ENCODE measurements around the gene SNRPF. TPM values are rescaled to one million over a fixed set of nuclear protein-coding genes. Genes with fewer than 3 reads are reported as not detected.
A peak's percentile ranks its signal among the peaks of the same experiment; 100 is the strongest.
"Not testable (repeated sequence)": the region's sequence is repeated elsewhere in the genome, so short reads cannot be mapped to it uniquely, and the experiment has no call there.

The SNRPF gene
- polyA plus RNA-seq: 10 to 100 TPM; 18.9 to 61.9 (median 31.9) TPM
- long read RNA-seq, donor 1, transcript SNRPF-201 (4 exons, 1,389 nt): major isoform, 173 of 198 reads
- long read RNA-seq, donor 1, transcript SNRPF-203 (2 exons, 787 nt): minor isoform, 8 of 198 reads
- long read RNA-seq, donor 1, partial matches to known transcripts: 15 of 198 reads
- long read RNA-seq, donor 1, other reads (novel, unspliced or antisense): 0 of 198 reads
- long read RNA-seq, donor 2, transcript SNRPF-201 (4 exons, 1,389 nt): major isoform, 41 of 42 reads
- long read RNA-seq, donor 2, partial matches to known transcripts: 0 of 42 reads
- long read RNA-seq, donor 2, other reads (novel, unspliced or antisense): 0 of 42 reads
- long read RNA-seq, donor 3, transcript SNRPF-201 (4 exons, 1,389 nt): major isoform, 71 of 87 reads
- long read RNA-seq, donor 3, partial matches to known transcripts: 14 of 87 reads
- long read RNA-seq, donor 3, other reads (novel, unspliced or antisense): 0 of 87 reads
- long read RNA-seq, donor 4, partial matches to known transcripts: 0 of 4 reads
- long read RNA-seq, donor 4, other reads (novel, unspliced or antisense): 0 of 4 reads
- long read RNA-seq, donor 5, transcript SNRPF-201 (4 exons, 1,389 nt): major isoform, 26 of 41 reads
- long read RNA-seq, donor 5, partial matches to known transcripts: 13 of 41 reads
- long read RNA-seq, donor 5, other reads (novel, unspliced or antisense): 0 of 41 reads
- long read RNA-seq, donor 6, transcript SNRPF-201 (4 exons, 1,389 nt): major isoform, 70 of 72 reads
- long read RNA-seq, donor 6, partial matches to known transcripts: 0 of 72 reads
- long read RNA-seq, donor 6, other reads (novel, unspliced or antisense): 0 of 72 reads
- long read RNA-seq, donor 7: 0 reads
- long read RNA-seq, donor 8, transcript SNRPF-201 (4 exons, 1,389 nt): major isoform, 18 of 18 reads
- long read RNA-seq, donor 8, partial matches to known transcripts: 0 of 18 reads
- long read RNA-seq, donor 8, other reads (novel, unspliced or antisense): 0 of 18 reads
- long read RNA-seq, donor 9, transcript SNRPF-201 (4 exons, 1,389 nt): major isoform, 13 of 15 reads
- long read RNA-seq, donor 9, partial matches to known transcripts: 0 of 15 reads
- long read RNA-seq, donor 9, other reads (novel, unspliced or antisense): 0 of 15 reads
- long read RNA-seq, donor 10, transcript SNRPF-201 (4 exons, 1,389 nt): major isoform, 98 of 109 reads
- long read RNA-seq, donor 10, partial matches to known transcripts: 7 of 109 reads
- long read RNA-seq, donor 10, other reads (novel, unspliced or antisense): 0 of 109 reads

DNA sequence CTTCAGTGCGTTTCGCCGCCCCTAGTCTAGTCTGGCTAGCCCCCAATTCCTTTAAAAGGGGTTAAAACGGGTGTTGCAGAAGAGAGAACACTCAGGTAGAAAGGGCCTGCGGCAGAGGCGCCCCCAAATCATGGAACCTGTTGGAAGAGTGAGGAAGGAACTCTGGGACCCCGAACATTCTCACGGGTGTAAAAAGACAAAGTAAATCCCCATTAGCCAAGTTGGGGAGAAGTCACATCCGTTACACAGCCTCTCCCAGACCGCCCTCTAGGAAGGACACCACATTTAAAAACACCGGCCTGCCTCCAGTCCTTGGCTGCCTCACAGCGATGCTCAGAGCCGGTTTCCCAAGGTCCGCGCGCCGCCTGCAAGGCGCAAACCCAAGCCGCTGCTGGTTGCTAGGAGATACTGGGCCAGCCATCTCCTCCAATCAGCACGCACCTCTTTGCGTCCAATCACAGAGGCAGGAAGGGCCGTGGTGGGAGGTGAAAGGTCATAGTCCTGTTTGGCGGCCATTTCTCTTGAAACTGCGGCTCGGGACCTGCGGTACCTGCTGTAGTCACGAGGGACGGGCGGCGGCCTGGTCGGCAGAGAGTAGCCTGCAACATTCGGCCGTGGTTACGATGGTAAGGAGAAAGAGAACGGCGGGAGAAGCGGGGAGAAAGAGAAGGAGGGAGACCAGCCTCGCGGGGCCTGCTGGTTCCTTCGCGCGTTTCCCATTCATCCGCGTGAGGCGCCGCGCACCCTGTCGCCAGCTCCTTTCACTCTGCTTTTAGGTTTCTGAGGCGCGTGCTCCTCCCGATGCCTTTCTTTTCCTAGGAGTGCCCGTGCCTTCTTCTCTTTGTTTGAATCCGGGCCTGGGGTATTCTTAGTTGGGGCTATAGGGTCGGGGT is at the start of gene SNRPF:
TSS of gene SNRPF (plus strand) at position 502 of the 893 bp plus-strand sequence. CDS start at position 624, 122 bp downstream.
- Histone ChIP-seq H3K4me3 (ENCODE audit: low read depth in 1 of 3, low read length in 3 of 3) (peak within 1 kb of the TSS; percentile 63 to 92 (median 69)), H3K27me3 (ENCODE audit: control insufficient read depth in 3 of 3, insufficient read depth in 3 of 3, low read length in 3 of 3) (peaks cover 0 to 13% (median 0%) of the 10 kb centered on the region in 3 donors), H3K4me1 (ENCODE audit: control insufficient read depth in 3 of 3, insufficient read depth in 2 of 3, low read depth in 1 of 3, low read length in 2 of 3) (peaks cover 0 to 11% (median 10%) of the 10 kb centered on the region in 3 donors), H3K36me3 (ENCODE audit: control insufficient read depth in 3 of 3, insufficient read depth in 2 of 3, low read depth in 1 of 3, low read length in 3 of 3) (peaks cover 0 to 7% (median 5%) of the 10 kb centered on the region in 3 donors), H3K9me3 (ENCODE audit: control insufficient read depth in 2 of 2, insufficient read depth in 1 of 2, low read depth in 1 of 2, low read length in 1 of 2) (peaks cover 0 to 5% of the 10 kb centered on the region in 2 donors), H3K27ac (ENCODE audit: low read depth in 1 of 3, low read length in 2 of 3) (peak within 1 kb of the TSS; percentile 60 to 86 (median 73))
- 1 to 2% (median 1%) methylated on average over 53 to 54 of the region's 54 CpGs for WGBS, 3 donors
- DNase-seq: peak; percentile 98 to 99
- FAIRE-seq: no peak

GRCh38 chr12:95809000-95809680 is 49.6 kb upstream of the SNRPF start:
- no peak for DNase-seq
- Histone ChIP-seq H3K27ac (ENCODE audit: low read depth in 1 of 3, low read length in 2 of 3) (no peak overlapping the region), H3K4me1 (ENCODE audit: control insufficient read depth in 3 of 3, insufficient read depth in 2 of 3, low read depth in 1 of 3, low read length in 2 of 3) (peaks cover 0 to 3% (median 0%) of the 10 kb centered on the region in 3 donors), H3K9me3 (ENCODE audit: control insufficient read depth in 2 of 2, insufficient read depth in 1 of 2, low read depth in 1 of 2, low read length in 1 of 2) (no peaks in the 10 kb centered on the region), H3K4me3 (ENCODE audit: low read depth in 1 of 3, low read length in 3 of 3) (no peak overlapping the region), H3K27me3 (ENCODE audit: control insufficient read depth in 3 of 3, insufficient read depth in 3 of 3, low read length in 3 of 3) (no peaks in the 10 kb centered on the region), H3K36me3 (ENCODE audit: control insufficient read depth in 3 of 3, insufficient read depth in 2 of 3, low read depth in 1 of 3, low read length in 3 of 3) (no peaks in the 10 kb centered on the region)
- 88 to 91% (median 91%) methylated on average over 7 of the region's 7 CpGs for WGBS, 3 donors
- FAIRE-seq: no peak

GRCh38 chr12:95810411-95810810 is 48.3 kb upstream of the SNRPF start:
- Histone ChIP-seq H3K27me3 (ENCODE audit: control insufficient read depth in 3 of 3, insufficient read depth in 3 of 3, low read length in 3 of 3) (no peaks in the 10 kb centered on the region), H3K36me3 (ENCODE audit: control insufficient read depth in 3 of 3, insufficient read depth in 2 of 3, low read depth in 1 of 3, low read length in 3 of 3) (no peaks in the 10 kb centered on the region), H3K4me3 (ENCODE audit: low read depth in 1 of 3, low read length in 3 of 3) (no peak overlapping the region), H3K9me3 (ENCODE audit: control insufficient read depth in 2 of 2, insufficient read depth in 1 of 2, low read depth in 1 of 2, low read length in 1 of 2) (no peaks in the 10 kb centered on the region), H3K4me1 (ENCODE audit: control insufficient read depth in 3 of 3, insufficient read depth in 2 of 3, low read depth in 1 of 3, low read length in 2 of 3) (no peaks in the 10 kb centered on the region), H3K27ac (ENCODE audit: low read depth in 1 of 3, low read length in 2 of 3) (no peak overlapping the region)
- DNase-seq (no peak), FAIRE-seq (no peak)
- WGBS, 3 donors: 72 to 86% (median 80%) methylated on average over 2 of the region's 2 CpGs

DNA sequence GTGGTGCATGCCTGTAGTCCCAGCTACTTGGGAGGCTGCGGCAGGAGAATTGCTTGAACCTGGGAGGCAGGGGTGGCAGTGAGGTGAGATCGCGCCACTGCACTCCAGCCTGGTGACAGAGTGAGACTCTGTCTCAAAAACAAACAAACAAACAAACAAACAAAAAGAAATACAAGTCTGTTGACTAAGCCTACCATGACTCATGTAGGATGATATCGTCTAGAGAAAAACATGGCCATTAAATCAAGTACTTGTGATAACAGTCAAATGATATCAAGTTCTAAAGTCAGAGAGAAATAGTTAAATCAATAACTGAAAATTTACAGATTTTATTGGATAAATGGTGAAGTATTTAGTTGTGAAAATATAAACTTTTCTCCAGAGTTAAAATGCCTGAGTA is 46.6 kb upstream of the SNRPF start:
- H3K27ac ChIP-seq (ENCODE audit: low read depth in 1 of 3, low read length in 2 of 3); H3K36me3 ChIP-seq (ENCODE audit: control insufficient read depth in 3 of 3, insufficient read depth in 2 of 3, low read depth in 1 of 3, low read length in 3 of 3); H3K27me3 ChIP-seq (ENCODE audit: control insufficient read depth in 3 of 3, insufficient read depth in 3 of 3, low read length in 3 of 3); FAIRE-seq; H3K9me3 ChIP-seq (ENCODE audit: control insufficient read depth in 2 of 2, insufficient read depth in 1 of 2, low read depth in 1 of 2, low read length in 1 of 2); H3K4me3 ChIP-seq (ENCODE audit: low read depth in 1 of 3, low read length in 3 of 3); H3K4me1 ChIP-seq (ENCODE audit: control insufficient read depth in 3 of 3, insufficient read depth in 2 of 3, low read depth in 1 of 3, low read length in 2 of 3); DNase-seq: not testable (repeated sequence)
- WGBS, 3 donors: 84 to 91% (median 86%) methylated on average over 4 of the region's 4 CpGs

GRCh38 chr12:95815632-95816212 is 43.0 kb upstream of the SNRPF start:
- Histone ChIP-seq H3K36me3 (ENCODE audit: control insufficient read depth in 3 of 3, insufficient read depth in 2 of 3, low read depth in 1 of 3, low read length in 3 of 3) (no peaks in the 10 kb centered on the region), H3K27ac (ENCODE audit: low read depth in 1 of 3, low read length in 2 of 3) (no peak overlapping the region), H3K4me3 (ENCODE audit: low read depth in 1 of 3, low read length in 3 of 3) (no peak overlapping the region), H3K4me1 (ENCODE audit: control insufficient read depth in 3 of 3, insufficient read depth in 2 of 3, low read depth in 1 of 3, low read length in 2 of 3) (no peaks in the 10 kb centered on the region), H3K27me3 (ENCODE audit: control insufficient read depth in 3 of 3, insufficient read depth in 3 of 3, low read length in 3 of 3) (no peaks in the 10 kb centered on the region), H3K9me3 (ENCODE audit: control insufficient read depth in 2 of 2, insufficient read depth in 1 of 2, low read depth in 1 of 2, low read length in 1 of 2) (no peaks in the 10 kb centered on the region)
- peak; percentile 87 for FAIRE-seq
- peak; percentile 41 to 43 for DNase-seq
- WGBS, 3 donors: 51 to 58% (median 51%) methylated on average over 5 of the region's 5 CpGs

DNA sequence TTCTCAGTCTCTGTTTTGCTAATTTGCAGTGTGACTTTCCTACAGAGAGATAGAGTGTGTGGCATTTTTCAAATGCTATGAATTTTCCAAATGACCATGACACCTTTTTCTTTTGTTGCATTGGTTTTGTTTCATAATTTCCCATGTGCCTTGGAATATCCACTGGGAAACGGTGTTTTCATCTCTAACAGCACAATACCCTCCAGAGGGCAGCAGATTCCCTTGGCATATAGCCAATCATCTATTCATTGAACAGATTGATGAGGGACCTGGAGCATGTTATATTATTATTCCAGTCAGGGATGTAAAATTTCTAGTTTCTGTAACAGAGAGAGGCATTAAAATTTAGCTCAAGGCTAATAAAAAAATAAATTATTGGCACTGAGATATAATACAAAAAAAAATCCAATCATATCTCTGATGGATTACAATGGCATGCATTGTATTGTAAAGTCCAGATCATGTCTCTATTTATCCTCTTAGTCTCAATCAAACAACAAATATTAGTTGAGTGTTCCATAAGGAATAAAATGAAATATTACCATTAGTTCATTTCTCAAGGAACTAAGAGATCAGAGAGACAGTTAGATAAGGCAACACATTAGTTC is 38.6 kb upstream of the SNRPF start:
- Histone ChIP-seq H3K9me3 (ENCODE audit: control insufficient read depth in 2 of 2, insufficient read depth in 1 of 2, low read depth in 1 of 2, low read length in 1 of 2) (no peaks in the 10 kb centered on the region), H3K4me1 (ENCODE audit: control insufficient read depth in 3 of 3, insufficient read depth in 2 of 3, low read depth in 1 of 3, low read length in 2 of 3) (no peaks in the 10 kb centered on the region), H3K36me3 (ENCODE audit: control insufficient read depth in 3 of 3, insufficient read depth in 2 of 3, low read depth in 1 of 3, low read length in 3 of 3) (no peaks in the 10 kb centered on the region), H3K4me3 (ENCODE audit: low read depth in 1 of 3, low read length in 3 of 3) (no peak overlapping the region), H3K27me3 (ENCODE audit: control insufficient read depth in 3 of 3, insufficient read depth in 3 of 3, low read length in 3 of 3) (no peaks in the 10 kb centered on the region), H3K27ac (ENCODE audit: low read depth in 1 of 3, low read length in 2 of 3) (no peak overlapping the region)
- DNase-seq (peak; percentile 67 to 73), FAIRE-seq (no peak)
- WGBS, 3 donors: 0 to 8% (median 3%) methylated on average over 1 of the region's 1 CpG

DNA sequence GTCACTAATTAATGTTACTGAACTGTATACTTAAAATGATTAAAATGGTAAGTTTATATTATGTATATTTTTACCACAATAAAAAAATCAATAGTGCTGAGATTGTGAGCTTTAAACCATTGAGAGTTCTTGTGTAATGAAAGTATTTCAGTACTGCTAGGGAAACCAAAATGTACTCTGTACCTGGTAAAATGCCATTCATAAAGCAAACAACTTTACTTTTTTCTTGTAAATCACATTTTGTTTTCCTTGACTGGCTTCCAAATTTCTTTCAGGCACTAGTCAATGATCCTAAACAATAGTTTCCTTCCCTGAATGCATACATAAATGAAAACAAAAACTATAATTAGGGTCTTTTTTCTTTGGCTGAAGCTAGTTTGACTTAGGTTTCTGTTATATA is 29.4 kb upstream of the SNRPF start:
- no peaks in the 10 kb centered on the region for H3K27me3 ChIP-seq (ENCODE audit: control insufficient read depth in 3 of 3, insufficient read depth in 3 of 3, low read length in 3 of 3)
- no peaks in the 10 kb centered on the region for H3K36me3 ChIP-seq (ENCODE audit: control insufficient read depth in 3 of 3, insufficient read depth in 2 of 3, low read depth in 1 of 3, low read length in 3 of 3)
- no peaks in the 10 kb centered on the region for H3K9me3 ChIP-seq (ENCODE audit: control insufficient read depth in 2 of 2, insufficient read depth in 1 of 2, low read depth in 1 of 2, low read length in 1 of 2)
- H3K4me3 ChIP-seq (ENCODE audit: low read depth in 1 of 3, low read length in 3 of 3): no peak overlapping the region
- H3K27ac ChIP-seq (ENCODE audit: low read depth in 1 of 3, low read length in 2 of 3): no peak overlapping the region
- DNase-seq (no peak), FAIRE-seq (no peak)
- H3K4me1 ChIP-seq (ENCODE audit: control insufficient read depth in 3 of 3, insufficient read depth in 2 of 3, low read depth in 1 of 3, low read length in 2 of 3): no peaks in the 10 kb centered on the region

Measured in small intestine (tissue), 16 donors.